CD14-positive monocyte (primary cell): ENCODE data around the gene FARP2. TPM values are rescaled to one million over a fixed set of nuclear protein-coding genes. Genes with fewer than 3 reads are reported as not detected.

Source experiments
- DNase-seq, 3 donors: peaks; one replicate each; pipeline ENCODE4 v3.0.0-alpha.2; 2011 to 2022
- H2AFZ ChIP-seq: 2 replicates; pipeline ENCODE4 v1.6.0; 2012; ENCODE audit warnings: mild to moderate bottlenecking, low read depth, low read length, inconsistent platforms; ENCODE audit not compliant: insufficient read depth, poor library complexity, severe bottlenecking
- H3K27ac ChIP-seq, 2 donors: 1 replicate in 1 of 2; 2 replicates in 1 of 2; pipeline ENCODE4 v1.5.1; 2012 to 2013; ENCODE audit warnings: low read length in 2 of 2, control low read depth in 1 of 2, inconsistent platforms in 1 of 2, low read depth in 1 of 2, mild to moderate bottlenecking in 1 of 2
- H3K27me3 ChIP-seq, 2 donors: one replicate each; pipeline versions ENCODE4 v1.6.0 to v1.6.1; 2011 to 2013; ENCODE audit warnings: low read length in 2 of 2; ENCODE audit not compliant: control insufficient read depth in 2 of 2, insufficient read depth in 2 of 2
- H3K36me3 ChIP-seq, 2 donors: replicated peaks in 1 of 2; 1 replicate in 1 of 2; 2 replicates in 1 of 2; pipeline versions ENCODE4 v1.5.1 to v1.6.1; 2012 to 2013; ENCODE audit warnings: low read length in 2 of 2, control low read depth in 1 of 2, inconsistent platforms in 1 of 2, mild to moderate bottlenecking in 1 of 2; ENCODE audit not compliant: insufficient read depth in 2 of 2, control insufficient read depth in 1 of 2
- H3K4me1 ChIP-seq, 2 donors: 1 replicate in 1 of 2; 2 replicates in 1 of 2; pipeline versions ENCODE4 v1.5.1 to v1.6.1; 2012 to 2013; ENCODE audit warnings: low read length in 2 of 2, control low read depth in 1 of 2, inconsistent platforms in 1 of 2, mild to moderate bottlenecking in 1 of 2, moderate library complexity in 1 of 2; ENCODE audit not compliant: insufficient read depth in 2 of 2, control insufficient read depth in 1 of 2
- H3K4me2 ChIP-seq: replicated peaks from 2 replicates; pipeline ENCODE3; 2012; ENCODE audit warnings: low read length, moderate library complexity, mild to moderate bottlenecking; ENCODE audit not compliant: poor library complexity, severe bottlenecking; ENCODE audit errors: extremely low read depth
- H3K4me3 ChIP-seq, 3 experiments: fragments of 200-600 bp in 1 of 3; sonication (generic) in 1 of 3; replicated peaks in 1 of 3; 1 replicate in 2 of 3; 2 replicates in 1 of 3; pipeline ENCODE4 v1.5.1; 2011 to 2013; ENCODE audit warnings: low read length in 3 of 3, mild to moderate bottlenecking in 3 of 3, control low read depth in 2 of 3, low read depth in 2 of 3, inconsistent platforms in 1 of 3, moderate library complexity in 1 of 3
- H3K79me2 ChIP-seq: 2 replicates; pipeline ENCODE4 v1.6.0; 2012; ENCODE audit warnings: mild to moderate bottlenecking, control low read depth, inconsistent platforms, low read length, moderate library complexity; ENCODE audit not compliant: insufficient read depth
- H3K9ac ChIP-seq: 2 replicates; pipeline ENCODE4 v1.6.0; 2017; ENCODE audit warnings: low read length, mild to moderate bottlenecking; ENCODE audit not compliant: insufficient read depth, poor library complexity, severe bottlenecking
- H3K9me3 ChIP-seq, 2 donors: replicated peaks in 1 of 2; 1 replicate in 1 of 2; 2 replicates in 1 of 2; pipeline versions ENCODE4 v1.5.1 to v1.6.1; 2012 to 2013; ENCODE audit warnings: low read length in 2 of 2, control low read depth in 1 of 2; ENCODE audit not compliant: control insufficient read depth in 1 of 2, insufficient read depth in 1 of 2
- H4K20me1 ChIP-seq: 2 replicates; pipeline ENCODE4 v1.6.0; 2012; ENCODE audit warnings: mild to moderate bottlenecking, low read length, control low read depth, moderate library complexity; ENCODE audit not compliant: insufficient read depth
- H3K27ac Mint-ChIP-seq, 7 donors: one replicate each; pipeline ENCODE4 v1.8.0; 2020; ENCODE audit warnings: mild to moderate bottlenecking in 7 of 7, mixed read lengths in 7 of 7, moderate library complexity in 6 of 7, inconsistent platforms in 2 of 7
- H3K27me3 Mint-ChIP-seq, 3 donors: one replicate each; pipeline ENCODE4 v1.8.0; 2021 to 2022; ENCODE audit warnings: low read depth in 3 of 3, mild to moderate bottlenecking in 3 of 3, mixed read lengths in 3 of 3, moderate library complexity in 3 of 3, inconsistent platforms in 1 of 3
- H3K36me3 Mint-ChIP-seq, 2 donors: one replicate each; pipeline ENCODE4 v1.8.0; 2020; ENCODE audit warnings: mixed read lengths in 2 of 2, inconsistent platforms in 1 of 2, mild to moderate bottlenecking in 1 of 2
- H3K4me1 Mint-ChIP-seq: one replicate; pipeline ENCODE4 v1.8.0; 2020; ENCODE audit warnings: mild to moderate bottlenecking, mixed read lengths
- H3K4me3 Mint-ChIP-seq, 2 donors: one replicate each; pipeline ENCODE4 v1.8.0; 2020; ENCODE audit warnings: mild to moderate bottlenecking in 2 of 2, mixed read lengths in 2 of 2, moderate library complexity in 1 of 2
- H3K9me3 Mint-ChIP-seq, 7 donors: one replicate each; pipeline ENCODE4 v1.8.0; 2020 to 2022; ENCODE audit warnings: mixed read lengths in 7 of 7, mild to moderate bottlenecking in 6 of 7, moderate library complexity in 6 of 7, inconsistent platforms in 2 of 7
- WGBS: methylation state at CpG from one replicate; pipeline ENCODE4 v1.1.5; 2013; ENCODE audit warnings: missing lambda C conversion rate; ENCODE audit not compliant: insufficient coverage; 5-methylcytosine and 5-hydroxymethylcytosine counted together
- intact Hi-C, 2 donors: fragments of 100-400 bp; cut with micrococcal nuclease; formaldehyde crosslinking; loops; one replicate each; pipeline versions ENCODE4 v1.15.0 to v1.15.1; 2023
- polyA plus RNA-seq, 3 donors: library from polyadenylated mRNA; depleted of rRNA in 1 of 3; unstranded in 2 of 3; stranded (reverse) in 1 of 3; fragments of 300-500 nt in 2 of 3; fragments of >200 nt in 1 of 3; fragmentation: Illumina TruSeq in 2 of 3; gene quantifications; 1 replicate in 2 of 3; 2 replicates in 1 of 3; pipeline ENCODE4 v1.2.3, GENCODE V29; 2012 to 2021
- TF ChIP-seq, protein P1 (sequence below): fragments of 200-600 bp; IDR thresholded peaks from one replicate; pipeline ENCODE4 v1.8.0; 2022; ENCODE audit warnings: antibody characterized with exemption, mild to moderate bottlenecking

FARP2 gene
- polyA plus RNA-seq, 3 donors = 6.7 to 8.5 (median 7.3) TPM

DNA sequence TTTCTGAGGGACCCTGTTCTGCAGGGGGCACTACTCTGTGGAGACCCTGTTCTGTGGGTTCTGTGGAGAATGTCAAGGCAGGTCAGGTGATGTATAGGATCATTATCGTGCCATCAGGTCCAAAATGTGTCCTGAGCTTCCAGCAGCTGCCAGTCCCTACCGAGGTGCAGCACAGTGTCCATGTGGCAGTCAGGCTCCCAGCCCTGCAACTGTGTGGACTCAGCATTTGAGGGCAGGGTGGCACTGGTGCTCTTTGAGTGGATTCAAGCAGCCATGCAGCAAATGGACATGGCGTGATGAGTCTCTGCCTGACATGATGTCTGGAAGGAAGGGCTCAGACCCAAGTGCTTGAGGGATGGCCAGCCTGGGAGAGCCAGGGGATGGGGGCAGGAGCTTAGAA is 117.3 kb downstream of the FARP2 start:
- Histone ChIP-seq H3K4me1 (no peaks in the 10 kb centered on the region), H3K9me3 (peaks cover 0 to 12% of the 10 kb centered on the region in 2 donors), H3K79me2 (no peaks in the 10 kb centered on the region), H3K4me2 (no peak overlapping the region), H3K27ac (no peak overlapping the region), H3K4me3 (no peak overlapping the region), H4K20me1 (no peaks in the 10 kb centered on the region), H3K9ac (no peak overlapping the region), H3K27me3 (peaks cover 7 to 35% of the 10 kb centered on the region in 2 donors), H2AFZ (no peak overlapping the region), H3K36me3 (no peaks in the 10 kb centered on the region)
- Mint-ChIP-seq H3K27ac (no peak overlapping the region), H3K9me3 (peaks cover 0 to 20% (median 8%) of the 10 kb centered on the region in 7 donors), H3K4me3 (peak overlapping the region in 1 of 2 donors; percentile 51), H3K36me3 (peaks cover 0 to 2% of the 10 kb centered on the region in 2 donors), H3K4me1 (no peaks in the 10 kb centered on the region), H3K27me3 (peaks cover 37 to 61% (median 41%) of the 10 kb centered on the region in 3 donors)
- DNase-seq = no peak
- TF ChIP-seq, protein P1, sequence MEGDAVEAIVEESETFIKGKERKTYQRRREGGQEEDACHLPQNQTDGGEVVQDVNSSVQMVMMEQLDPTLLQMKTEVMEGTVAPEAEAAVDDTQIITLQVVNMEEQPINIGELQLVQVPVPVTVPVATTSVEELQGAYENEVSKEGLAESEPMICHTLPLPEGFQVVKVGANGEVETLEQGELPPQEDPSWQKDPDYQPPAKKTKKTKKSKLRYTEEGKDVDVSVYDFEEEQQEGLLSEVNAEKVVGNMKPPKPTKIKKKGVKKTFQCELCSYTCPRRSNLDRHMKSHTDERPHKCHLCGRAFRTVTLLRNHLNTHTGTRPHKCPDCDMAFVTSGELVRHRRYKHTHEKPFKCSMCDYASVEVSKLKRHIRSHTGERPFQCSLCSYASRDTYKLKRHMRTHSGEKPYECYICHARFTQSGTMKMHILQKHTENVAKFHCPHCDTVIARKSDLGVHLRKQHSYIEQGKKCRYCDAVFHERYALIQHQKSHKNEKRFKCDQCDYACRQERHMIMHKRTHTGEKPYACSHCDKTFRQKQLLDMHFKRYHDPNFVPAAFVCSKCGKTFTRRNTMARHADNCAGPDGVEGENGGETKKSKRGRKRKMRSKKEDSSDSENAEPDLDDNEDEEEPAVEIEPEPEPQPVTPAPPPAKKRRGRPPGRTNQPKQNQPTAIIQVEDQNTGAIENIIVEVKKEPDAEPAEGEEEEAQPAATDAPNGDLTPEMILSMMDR = no peak
- intact Hi-C loops = no loop called here
- 82% methylated on average over 3 of the region's 3 CpGs for WGBS

DNA sequence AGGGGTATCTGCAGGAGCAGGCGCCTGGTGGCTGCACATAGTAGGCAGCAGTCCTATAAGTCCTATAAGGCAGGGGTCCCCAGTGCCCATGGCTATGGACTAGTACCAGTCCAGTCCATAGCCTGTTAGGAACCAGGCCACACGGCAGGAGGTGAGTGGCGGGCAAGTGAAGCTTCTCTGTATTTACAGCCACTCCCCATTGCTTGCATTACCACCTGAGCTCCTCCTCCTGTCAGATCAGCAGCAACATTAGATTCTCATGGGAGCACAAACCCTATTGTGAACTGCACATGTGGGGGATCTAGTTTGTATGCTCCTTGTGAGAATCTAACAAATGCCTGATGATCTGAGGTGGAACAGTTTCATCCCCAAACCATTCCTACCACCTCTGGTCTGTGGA is 119.2 kb downstream of the FARP2 start:
- Histone ChIP-seq H3K4me2 (no peak overlapping the region), H3K4me1 (no peaks in the 10 kb centered on the region), H3K9me3 (peaks cover 0 to 12% of the 10 kb centered on the region in 2 donors), H4K20me1 (no peaks in the 10 kb centered on the region), H3K79me2 (no peaks in the 10 kb centered on the region), H3K4me3 (no peak overlapping the region), H2AFZ (no peak overlapping the region), H3K36me3 (no peaks in the 10 kb centered on the region), H3K27ac (no peak overlapping the region), H3K27me3 (peaks cover 7 to 26% of the 10 kb centered on the region in 2 donors), H3K9ac (no peak overlapping the region)
- WGBS = 100% methylated on average over 2 of the region's 3 CpGs
- Mint-ChIP-seq H3K27ac (no peak overlapping the region), H3K27me3 (peaks cover 32 to 63% (median 36%) of the 10 kb centered on the region in 3 donors), H3K9me3 (peaks cover 0 to 20% (median 8%) of the 10 kb centered on the region in 7 donors), H3K4me1 (no peaks in the 10 kb centered on the region), H3K36me3 (no peaks in the 10 kb centered on the region), H3K4me3 (no peak overlapping the region)
- intact Hi-C loops = no loop called here
- TF ChIP-seq, protein P1 = no peak
- DNase-seq = no peak
